Fibroblast of villous mesenchyme (primary cell): ENCODE measurements around the gene STRIP2. TPM values are rescaled to one million over a fixed set of nuclear protein-coding genes. Genes with fewer than 3 reads are reported as not detected.
"Not testable (repeated sequence)": the region's sequence is repeated elsewhere in the genome, so short reads cannot be mapped to it uniquely, and the experiment has no call there.

Source experiments
- DNase-seq: peaks from one replicate; pipeline ENCODE4 v3.0.0-alpha.2; 2010; ENCODE audit warnings: low read depth
- H3K4me3 ChIP-seq: 2 replicates; pipeline ENCODE4 v1.5.1; 2011; ENCODE audit warnings: low read depth, mild to moderate bottlenecking, low read length
- total RNA-seq: library from RNA; depleted of rRNA; stranded (reverse); fragments of >200 nt; gene quantifications from 2 replicates; pipeline ENCODE4 v1.2.3, GENCODE V29; 2012
- TF ChIP-seq, protein P1 (sequence below): IDR thresholded peaks from 2 replicates; pipeline ENCODE4 v1.5.1; 2012; ENCODE audit warnings: low read depth, mild to moderate bottlenecking, low read length; ENCODE audit not compliant: insufficient read depth

STRIP2 gene
- total RNA-seq, 1 donor: 3.0 TPM

DNA sequence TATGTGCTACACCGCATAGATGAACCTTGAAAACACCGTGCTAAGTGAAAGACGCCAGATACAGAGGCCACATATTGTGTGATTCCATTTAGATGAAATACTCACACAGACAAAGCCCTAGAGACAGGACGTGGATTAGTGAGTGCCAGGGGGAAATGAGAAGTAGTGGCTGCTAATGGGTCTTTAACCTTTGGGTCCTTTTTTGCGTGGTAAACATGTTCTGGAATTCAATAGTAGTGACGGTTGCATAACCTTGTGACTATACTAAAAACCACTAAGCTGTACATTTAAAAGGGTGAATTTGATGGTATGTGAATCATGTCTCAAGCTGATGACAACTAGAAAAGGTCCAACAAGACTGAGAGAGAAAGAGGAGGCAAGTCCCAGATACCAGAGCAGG is 83.7 kb downstream of the STRIP2 start:
- DNase-seq: no peak
- TF ChIP-seq, protein P1, sequence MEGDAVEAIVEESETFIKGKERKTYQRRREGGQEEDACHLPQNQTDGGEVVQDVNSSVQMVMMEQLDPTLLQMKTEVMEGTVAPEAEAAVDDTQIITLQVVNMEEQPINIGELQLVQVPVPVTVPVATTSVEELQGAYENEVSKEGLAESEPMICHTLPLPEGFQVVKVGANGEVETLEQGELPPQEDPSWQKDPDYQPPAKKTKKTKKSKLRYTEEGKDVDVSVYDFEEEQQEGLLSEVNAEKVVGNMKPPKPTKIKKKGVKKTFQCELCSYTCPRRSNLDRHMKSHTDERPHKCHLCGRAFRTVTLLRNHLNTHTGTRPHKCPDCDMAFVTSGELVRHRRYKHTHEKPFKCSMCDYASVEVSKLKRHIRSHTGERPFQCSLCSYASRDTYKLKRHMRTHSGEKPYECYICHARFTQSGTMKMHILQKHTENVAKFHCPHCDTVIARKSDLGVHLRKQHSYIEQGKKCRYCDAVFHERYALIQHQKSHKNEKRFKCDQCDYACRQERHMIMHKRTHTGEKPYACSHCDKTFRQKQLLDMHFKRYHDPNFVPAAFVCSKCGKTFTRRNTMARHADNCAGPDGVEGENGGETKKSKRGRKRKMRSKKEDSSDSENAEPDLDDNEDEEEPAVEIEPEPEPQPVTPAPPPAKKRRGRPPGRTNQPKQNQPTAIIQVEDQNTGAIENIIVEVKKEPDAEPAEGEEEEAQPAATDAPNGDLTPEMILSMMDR: no peak
- H3K4me3 ChIP-seq: no peak overlapping the region

DNA sequence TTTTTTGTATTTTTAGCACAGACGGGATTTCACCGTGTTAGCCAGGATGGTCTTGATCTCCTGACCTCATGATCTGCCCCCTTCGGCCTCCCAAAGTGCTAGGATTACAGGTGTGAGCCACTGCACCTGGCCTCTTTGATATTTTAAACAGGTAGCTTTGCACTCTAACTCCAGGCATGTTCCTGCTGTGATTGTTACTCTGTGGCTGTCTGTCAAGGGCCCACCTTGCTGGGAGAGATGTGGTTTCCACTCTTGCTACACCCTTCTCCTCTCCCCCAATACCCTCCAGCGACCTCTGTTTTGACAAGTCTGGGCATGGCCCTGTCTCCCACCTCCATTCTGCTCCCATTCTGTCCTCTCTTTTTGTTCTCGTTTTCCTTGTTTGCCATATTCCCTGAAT is 85.2 kb downstream of the STRIP2 start:
- TF ChIP-seq, protein P1: no peak
- DNase-seq: no peak
- no peak overlapping the region for H3K4me3 ChIP-seq

DNA sequence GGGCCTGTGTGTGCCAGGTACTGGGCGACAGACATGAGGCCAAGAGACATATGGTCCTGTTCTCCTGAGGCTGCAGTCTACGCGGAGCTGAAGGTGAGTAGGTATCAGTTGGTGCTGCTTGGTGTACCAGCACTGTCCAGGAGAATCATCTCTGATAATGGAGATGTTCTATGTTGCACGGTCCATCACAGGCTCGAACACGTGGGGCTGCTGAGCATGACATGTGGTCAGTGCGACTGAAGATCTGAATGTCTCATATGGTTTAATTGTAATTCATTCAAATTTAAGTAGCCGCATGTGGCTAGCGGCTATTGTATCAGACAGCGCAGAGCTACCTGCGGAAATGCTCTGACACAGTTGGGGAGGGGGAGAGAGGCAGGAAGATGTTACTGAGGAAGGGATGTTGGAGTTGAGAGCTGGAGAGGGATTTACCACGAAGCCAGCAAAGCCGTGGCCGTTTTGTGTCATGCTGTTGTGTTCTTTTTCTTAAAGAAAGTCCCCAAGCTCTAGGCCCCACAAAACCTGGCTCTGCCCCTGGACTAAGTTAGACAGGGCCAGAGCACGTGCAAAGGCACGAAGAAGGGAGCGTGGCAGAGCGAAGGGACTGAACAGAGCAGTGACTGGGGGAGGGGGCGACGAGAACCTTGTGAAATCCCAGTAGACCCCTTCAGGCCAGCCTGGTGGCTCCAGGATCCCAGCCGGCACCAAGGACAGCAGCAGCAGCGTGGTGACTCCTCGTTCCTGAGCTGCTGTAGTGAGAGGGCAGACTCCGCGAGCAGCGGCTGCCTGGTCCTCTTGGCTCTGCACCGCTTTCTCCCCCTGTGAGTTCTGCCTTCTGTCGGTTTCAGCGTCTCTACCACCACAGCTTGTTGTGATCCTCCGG is 88.1 kb downstream of the STRIP2 start:
- H3K4me3 ChIP-seq: no peak overlapping the region
- DNase-seq: no peak
- TF ChIP-seq, protein P1: no peak

DNA sequence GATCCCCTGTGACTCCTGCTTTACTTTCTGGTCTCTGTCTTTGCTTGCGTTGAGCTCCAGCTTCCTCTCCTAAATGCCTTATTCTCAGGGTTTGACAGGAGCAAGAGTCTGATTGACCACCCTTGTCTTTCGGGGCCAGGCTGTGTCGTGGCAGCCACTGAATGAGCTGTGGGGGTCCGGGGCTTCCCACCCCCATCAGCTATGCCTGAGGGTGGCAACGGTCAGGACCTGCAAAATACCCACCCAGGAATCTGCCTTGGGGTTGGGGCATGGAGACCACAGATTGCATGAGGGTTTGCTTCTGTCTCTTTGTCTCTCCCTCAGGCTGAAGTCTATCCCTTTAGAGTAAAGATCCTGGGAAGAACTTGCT is 88.7 kb downstream of the STRIP2 start:
- TF ChIP-seq, protein P1: no peak
- no peak overlapping the region for H3K4me3 ChIP-seq
- DNase-seq: no peak

DNA sequence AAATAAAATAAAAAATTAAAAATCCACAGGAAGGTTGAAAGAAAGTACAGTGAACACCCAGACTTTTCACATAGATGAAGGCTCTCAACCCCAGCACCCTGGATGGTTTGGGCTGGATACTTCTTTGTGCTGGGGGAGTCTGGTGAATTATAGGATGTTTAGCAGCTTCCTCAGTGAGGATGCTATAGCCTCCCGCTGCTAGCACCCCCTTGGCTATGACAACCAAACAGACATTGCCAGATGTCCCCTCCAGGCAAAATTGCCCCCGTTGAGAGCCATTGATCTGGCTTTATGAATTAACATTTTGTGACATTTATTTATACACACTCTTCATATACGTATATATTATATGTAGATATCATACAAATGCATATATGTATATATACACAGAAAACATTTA is 89.7 kb downstream of the STRIP2 start:
- DNase-seq: no peak
- TF ChIP-seq, protein P1: no peak
- H3K4me3 ChIP-seq: no peak overlapping the region

DNA sequence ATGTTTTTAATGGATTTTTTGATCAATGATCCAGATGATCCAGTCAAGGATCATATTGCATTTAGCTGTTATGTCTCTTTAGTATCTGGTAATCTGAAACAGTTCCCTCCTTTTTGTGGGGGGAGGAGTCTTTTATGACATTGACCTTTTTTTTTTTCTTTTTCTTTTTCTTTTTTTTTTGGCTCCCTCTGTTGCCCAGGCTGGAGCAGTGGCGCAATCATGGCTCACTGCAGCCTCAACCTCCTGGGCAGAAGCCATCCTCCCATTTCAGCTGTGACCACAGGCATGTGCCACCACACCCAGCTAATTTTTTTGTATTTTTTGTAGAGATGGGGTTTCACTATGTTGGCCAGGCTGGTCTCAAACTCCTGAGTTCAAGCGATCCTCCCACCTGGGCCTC is 90.2 kb downstream of the STRIP2 start:
- DNase-seq: peak; percentile 72
- not testable (repeated sequence) for H3K4me3 ChIP-seq

DNA sequence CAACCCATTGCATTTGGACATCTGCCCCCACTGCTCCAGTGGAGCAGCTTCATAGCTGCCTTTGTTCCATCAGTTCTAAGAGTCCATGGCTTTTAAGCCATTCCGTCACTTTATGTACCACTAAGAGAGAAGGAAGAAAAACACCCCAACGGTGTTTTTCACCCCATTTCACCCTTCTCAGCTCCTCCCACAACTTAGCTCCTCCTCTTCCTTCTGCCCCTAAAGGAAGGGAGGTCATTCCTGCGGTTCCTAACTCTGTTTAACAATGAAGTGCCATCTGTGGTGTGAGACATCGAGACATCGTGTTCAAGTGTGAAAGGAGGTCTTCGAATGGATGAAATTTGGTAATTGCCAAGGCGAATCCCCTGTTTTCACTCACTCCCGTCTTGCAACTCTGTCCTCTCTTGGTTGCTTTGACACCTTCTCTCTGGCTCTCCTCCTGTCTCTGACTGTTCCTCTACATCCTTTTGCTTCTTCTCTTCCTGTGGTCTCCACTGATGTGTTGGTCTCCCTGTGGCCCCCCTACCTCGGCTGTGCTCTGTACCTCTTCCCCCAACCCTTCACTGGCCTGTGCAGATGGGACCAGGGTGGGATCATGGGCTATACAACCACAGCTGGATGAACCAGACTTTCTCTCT is 91.1 kb downstream of the STRIP2 start:
- H3K4me3 ChIP-seq: no peak overlapping the region
- TF ChIP-seq, protein P1: no peak
- no peak for DNase-seq
